SH-SY5Y (cell line): ENCODE measurements around the gene HIRA.

Source experiments
- GATA2 ChIP-seq: IDR thresholded peaks from 2 replicates; pipeline ENCODE4 v1.6.1; 2011; ENCODE audit warnings: mild to moderate bottlenecking, low read depth, low read length
- GATA3 ChIP-seq: IDR thresholded peaks from 2 replicates; pipeline ENCODE4 v1.6.1; 2011; ENCODE audit warnings: low read depth, mild to moderate bottlenecking, low read length, moderate library complexity

DNA sequence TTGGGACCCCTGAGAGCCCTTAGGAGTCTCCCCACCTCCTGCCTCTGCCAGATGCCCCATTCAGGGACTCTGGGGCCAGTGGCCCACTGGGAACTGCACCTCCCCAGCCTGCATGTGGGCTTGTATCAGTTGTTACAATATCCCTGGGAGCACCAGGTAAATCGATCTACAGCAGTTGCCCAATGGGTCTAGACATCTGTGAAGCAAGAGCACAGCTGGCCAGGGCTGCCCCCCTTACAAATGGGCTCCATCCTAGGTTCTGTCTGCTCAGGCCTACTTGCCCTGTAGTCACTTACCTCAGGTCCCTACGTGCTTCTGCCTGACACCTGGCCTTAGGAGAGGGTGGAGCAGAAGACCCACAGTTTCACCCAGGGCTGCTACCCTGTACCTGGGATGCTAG, 62.7 kb downstream of the HIRA start:
- TF ChIP-seq GATA2, result no peak
- TF ChIP-seq GATA3, result no peak
